SH-SY5Y (cell line): ENCODE measurements around the gene USP32.

ENCODE experiments used
- GATA2 ChIP-seq: IDR thresholded peaks from 2 replicates; pipeline ENCODE4 v1.6.1; 2011; ENCODE audit warnings: mild to moderate bottlenecking, low read depth, low read length
- GATA3 ChIP-seq: IDR thresholded peaks from 2 replicates; pipeline ENCODE4 v1.6.1; 2011; ENCODE audit warnings: low read depth, mild to moderate bottlenecking, low read length, moderate library complexity

DNA sequence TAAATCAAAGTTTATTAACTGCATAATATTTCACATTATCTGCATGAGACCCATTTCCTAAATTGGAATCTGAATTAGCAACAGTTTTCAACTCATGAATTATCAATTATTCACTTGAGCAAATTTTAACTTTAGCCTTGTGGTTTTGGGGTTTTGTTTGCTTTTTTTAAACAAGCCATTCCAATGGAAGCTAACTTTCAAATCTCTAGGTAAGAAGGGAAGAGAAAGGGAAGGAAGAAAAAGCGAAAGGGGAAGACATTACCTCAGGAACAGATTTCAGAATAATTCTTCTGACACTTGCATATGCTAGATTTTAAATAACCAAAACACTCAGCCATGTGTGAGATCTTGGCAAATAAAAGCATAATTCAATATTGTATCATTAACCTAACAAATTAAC, 139.5 kb downstream of the USP32 start:
- TF ChIP-seq GATA2 (no peak), GATA3 (no peak)
